ENCODE data around the gene MPZL2. TPM values are rescaled to one million over a fixed set of nuclear protein-coding genes. Genes with fewer than 3 reads are reported as not detected.

Gene MPZL2
- polyA plus RNA-seq, 4 donors = 18.4 to 28.5 (median 21.8) TPM

DNA sequence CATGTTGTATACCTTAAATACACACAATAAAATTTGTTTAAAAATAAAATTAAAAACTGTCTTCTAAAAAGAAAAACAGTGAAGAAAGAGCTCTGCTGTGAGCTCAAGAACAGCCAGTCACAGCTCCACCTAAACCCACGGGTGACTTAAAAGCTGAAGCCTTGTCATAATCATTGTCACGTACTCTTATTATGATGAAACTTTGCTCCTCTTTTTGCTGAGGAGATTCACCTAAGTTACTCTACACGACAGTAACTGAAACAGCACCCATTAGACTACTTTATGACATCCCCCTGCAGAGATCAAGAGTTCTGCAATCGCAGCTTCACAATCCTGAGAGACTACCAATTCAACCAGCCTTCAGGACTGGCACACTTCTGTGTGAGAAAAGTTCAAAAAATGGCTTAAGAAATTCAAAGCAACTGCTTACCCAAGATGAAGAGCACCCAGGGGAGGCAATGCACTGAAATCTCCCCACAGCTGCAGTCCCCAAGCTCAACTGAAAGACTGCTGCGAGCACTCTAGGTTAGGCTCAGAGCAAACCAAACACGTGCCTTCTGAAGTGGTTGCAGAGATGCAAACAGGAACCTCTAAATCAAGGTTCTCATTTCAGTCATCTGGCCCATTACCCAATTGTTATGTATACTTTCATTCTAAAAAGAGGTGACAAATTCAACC lies 39.4 kb downstream of the MPZL2 start, which contains the start of gene JAML:
Gene JAML, minus strand, starts transcription at position 501 of the 678 bp plus-strand sequence. CDS start 10,145 bp downstream, outside the sequence.
- DNase-seq (ENCODE audit: low read depth in 4 of 4, low spot score in 2 of 4) = no peak

DNA sequence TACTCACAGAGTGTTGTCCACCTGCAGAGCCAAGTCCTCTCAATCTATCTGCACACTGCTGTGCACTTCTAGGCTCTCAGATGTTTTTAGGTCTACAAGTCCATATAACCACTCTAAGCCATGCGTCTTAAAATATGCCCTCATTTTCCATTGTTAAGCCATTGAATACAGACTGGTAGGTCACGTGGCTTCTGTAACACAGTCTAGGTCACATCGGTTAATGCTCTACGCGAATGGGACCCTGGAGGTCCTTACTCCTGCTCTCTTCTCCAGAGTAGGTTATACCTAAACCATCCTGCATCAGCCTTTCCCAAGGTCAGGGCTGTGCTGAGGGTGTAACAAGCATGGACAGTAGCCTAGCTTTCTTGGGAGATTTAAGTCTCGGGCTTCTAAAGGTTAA lies 40.1 kb downstream of the MPZL2 start:
- no peak for DNase-seq (ENCODE audit: low read depth in 4 of 4, low spot score in 2 of 4)

DNA sequence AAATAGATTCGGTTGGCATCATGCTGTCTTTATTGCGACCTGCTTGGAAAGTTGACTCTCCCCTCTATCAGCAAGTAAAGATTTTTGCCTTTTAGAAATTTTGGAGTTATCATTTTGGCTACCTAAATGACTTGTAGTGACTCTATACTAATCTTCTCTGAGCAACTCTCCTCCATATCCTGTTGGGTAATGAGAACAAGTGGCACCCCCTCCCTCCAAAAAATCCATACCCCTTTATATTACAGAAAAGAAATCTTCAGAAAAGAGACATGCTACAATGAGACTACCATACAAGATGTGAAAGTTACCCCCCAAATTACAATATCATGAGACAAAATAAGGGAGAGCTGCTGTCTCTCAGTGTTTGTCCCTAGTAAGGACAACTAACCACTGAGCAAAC lies 40.5 kb downstream of the MPZL2 start:
- DNase-seq (ENCODE audit: low read depth in 4 of 4, low spot score in 2 of 4) = no peak

DNA sequence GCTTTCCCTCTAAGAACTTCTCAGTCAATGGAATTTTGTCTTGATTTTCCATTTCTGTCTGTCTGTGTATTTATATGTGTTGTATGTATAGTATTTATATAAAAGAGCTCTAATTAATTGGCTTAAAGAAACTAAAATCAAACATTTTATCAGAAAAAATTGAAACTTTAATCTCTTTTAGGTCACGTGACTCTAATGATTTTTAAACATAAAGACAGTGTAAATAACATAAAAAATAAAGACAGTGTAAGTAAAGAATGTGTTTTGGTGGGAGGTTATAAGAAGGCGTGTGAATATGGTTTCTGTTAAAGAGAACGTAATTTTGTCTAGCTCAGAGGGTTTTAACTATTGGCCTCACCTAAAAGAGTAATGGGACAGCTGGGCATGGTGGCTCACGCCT lies 41.7 kb downstream of the MPZL2 start:
- DNase-seq (ENCODE audit: low read depth in 4 of 4, low spot score in 2 of 4) = no peak

DNA sequence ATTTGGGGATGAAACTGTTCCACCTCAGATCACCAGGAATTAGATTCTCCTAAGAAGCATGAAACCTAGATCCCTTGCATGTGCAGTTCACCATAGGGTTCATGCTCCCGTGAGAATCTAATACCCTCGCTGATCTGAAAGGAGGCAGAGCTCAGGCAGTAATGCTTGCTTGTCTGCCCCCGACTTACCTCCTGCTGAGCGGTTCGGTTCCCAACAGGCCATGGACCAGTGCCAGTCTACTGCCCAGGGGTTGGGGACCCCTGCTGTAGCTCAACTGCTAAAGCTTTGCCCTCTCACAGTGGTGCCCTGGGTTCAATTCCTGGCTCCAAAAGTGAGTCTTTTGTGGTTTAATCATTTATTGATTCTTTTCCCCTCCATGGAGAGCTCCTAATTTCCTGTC lies 42.7 kb downstream of the MPZL2 start:
- no peak for DNase-seq (ENCODE audit: low read depth in 4 of 4, low spot score in 2 of 4)

DNA sequence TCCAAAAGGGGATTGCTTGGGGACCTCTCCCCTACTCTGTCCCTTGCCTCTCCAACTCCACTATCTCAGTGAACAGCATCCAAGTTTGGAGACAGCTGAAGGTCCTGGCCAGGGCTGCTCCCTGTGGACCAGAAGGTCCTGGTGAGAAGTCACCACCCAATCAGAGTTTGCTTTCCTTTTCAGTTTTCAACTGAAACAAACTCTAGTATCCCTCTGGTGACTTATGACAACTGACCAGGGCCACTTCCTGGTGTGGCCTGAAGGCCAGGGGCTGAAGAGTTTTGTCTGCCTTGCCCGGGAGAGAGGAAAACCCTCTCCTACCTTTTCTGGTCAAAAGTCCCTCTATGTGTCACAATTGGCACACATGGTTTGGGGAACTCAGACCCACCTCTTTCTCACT lies 44.4 kb downstream of the MPZL2 start:
- no peak for DNase-seq (ENCODE audit: low read depth in 4 of 4, low spot score in 2 of 4)

DNA sequence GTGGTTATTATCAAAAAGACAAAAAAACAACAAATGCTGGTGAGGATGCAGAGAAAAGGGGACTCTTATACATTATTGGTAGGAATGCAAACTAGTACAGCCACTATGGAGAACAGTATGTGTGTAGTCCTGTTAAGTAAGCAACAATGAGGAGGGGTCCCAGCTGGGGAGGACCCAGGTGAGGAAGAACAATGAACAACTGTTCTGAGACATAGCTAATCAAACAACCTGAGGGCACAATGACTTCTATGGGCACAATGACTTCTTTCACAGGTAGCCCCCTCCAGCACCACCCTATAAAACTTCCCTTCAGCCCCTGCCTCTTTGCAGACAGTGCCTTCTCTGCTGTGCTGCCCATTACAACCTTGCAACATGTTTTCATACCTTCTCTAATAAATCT lies 44.9 kb downstream of the MPZL2 start:
- DNase-seq (ENCODE audit: low read depth in 4 of 4, low spot score in 2 of 4) = no peak

DNA sequence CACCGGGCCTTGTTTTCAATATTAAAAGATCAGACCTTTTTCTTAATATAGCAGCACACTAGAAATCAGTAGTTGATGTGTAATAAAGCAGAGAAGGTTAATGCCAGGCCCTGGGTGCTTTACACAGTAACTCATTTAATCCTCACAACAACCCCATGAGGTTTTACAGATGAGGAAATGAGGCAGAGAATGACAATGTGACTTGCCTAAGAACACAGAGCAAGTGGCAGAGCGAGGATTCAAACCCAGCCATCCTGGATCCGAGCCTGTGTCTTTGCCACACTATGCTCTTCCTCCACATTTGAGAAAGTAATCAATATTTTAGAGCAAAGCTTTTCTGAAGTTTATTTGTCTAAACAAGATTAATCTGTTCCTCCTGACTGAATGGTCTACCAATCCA lies 46.5 kb downstream of the MPZL2 start:
- no peak for DNase-seq (ENCODE audit: low read depth in 4 of 4, low spot score in 2 of 4)

DNA sequence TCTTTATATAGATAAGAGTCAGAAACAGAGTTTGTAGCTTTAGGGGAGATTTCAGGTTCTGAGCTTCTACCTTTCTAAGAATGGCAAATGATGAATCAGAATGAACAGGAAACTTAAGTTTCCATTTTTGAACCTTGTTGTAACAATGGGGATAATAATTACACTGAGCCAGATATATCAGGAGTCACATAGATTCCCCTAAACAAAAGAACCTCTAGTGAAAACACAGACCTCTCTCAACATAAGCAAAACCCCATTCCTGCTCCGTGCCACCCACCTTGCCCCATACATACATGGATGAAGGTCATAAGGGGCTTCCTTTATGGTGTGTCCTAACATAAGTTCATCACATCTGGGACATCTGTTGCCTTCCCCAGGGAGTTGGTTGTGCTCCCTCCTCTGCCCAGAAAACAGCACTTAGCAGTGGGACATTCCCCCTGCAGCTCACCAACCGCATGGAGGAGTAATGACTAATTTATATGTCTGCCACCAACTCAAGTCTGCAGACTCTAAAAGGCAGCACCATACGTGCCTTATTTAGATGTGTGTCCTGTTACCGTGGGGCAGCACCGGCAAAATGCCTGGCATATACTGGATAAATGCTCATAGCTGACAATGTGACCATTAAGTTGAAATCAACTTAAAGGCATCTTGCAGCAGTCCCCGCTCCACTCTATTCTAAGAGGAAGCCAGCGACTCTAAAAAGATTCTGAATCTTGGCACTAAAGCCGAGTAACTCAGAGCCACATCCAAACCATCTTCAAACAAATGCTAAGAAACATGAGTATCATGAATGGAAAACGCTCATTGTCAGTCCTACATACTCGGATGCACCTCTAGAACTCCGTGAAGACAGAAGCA lies 47.2 kb downstream of the MPZL2 start:
- no peak for DNase-seq (ENCODE audit: low read depth in 4 of 4, low spot score in 2 of 4)

DNA sequence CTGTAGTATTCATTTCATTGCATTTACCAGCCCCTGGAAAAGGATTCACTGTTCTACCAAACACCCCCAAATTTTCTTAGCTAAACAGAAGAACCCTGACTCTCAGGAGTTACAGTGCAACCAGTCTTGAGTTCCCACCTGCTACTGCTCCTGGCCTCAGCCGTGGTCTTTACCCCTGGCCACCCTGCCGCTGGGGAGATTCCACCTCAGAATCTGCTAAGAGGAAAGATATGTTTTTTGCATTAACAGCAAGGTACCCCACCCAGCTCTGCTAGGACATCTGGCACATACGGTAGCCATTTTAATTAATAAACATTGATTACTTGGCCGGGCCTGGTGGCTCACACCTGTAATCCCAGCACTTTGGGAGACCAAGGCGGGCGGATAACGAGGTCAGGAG lies 48.3 kb downstream of the MPZL2 start:
- no peak for DNase-seq (ENCODE audit: low read depth in 4 of 4, low spot score in 2 of 4)

DNA sequence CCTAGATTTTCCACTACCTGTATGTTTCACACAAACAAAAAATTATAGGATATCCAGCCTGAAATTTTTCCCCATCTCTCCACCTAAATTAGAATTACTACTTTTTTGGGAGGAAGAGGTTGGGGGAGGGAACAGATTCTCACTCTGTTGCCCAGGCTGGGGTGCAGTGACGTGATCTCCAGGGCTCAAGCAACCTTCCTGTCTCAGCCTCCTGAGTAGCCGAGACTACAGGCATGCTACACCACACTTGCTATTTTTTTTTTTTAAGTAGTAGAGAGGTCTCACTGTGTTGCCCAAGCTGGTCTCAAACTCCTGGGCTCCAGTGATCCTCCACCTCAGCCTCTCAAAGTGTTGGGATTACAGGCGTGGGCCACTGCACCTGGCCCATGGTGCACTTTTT lies 48.8 kb downstream of the MPZL2 start:
- no peak for DNase-seq (ENCODE audit: low read depth in 4 of 4, low spot score in 2 of 4)

DNA sequence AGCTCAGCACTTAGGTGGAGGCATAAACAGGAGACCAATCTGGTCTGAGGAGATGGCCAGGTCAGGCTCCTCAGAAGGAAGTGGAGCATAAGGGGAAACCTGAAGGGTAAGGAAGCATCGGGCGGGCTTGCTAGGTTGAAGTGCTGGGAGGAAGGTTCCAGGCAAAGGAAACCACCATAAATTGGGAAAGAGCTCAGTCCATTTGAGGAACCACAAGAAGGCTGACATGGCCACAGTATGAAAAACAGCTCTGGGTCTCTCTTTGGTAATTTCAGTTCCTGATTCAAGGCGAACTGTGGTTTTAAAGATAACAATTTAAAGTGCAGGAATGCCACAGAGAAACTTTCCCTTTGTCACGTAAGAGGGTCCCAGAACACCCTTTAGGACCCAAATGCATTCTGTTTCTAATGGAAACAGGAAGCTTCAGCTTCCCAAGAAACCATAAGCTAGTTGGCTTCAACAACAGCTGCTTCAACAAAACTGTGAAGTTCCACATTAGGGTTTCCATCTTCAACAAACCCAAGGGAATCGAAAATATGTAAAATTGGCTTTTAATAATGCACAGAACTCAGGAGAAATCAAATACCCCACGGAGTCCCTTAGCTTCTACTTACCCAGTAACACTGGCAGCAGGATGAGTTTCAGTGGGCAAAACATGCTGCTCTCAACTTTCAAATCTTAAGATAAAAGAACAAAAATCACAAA lies 49.7 kb downstream of the MPZL2 start:
- DNase-seq (ENCODE audit: low read depth in 4 of 4, low spot score in 2 of 4) = no peak

DNA sequence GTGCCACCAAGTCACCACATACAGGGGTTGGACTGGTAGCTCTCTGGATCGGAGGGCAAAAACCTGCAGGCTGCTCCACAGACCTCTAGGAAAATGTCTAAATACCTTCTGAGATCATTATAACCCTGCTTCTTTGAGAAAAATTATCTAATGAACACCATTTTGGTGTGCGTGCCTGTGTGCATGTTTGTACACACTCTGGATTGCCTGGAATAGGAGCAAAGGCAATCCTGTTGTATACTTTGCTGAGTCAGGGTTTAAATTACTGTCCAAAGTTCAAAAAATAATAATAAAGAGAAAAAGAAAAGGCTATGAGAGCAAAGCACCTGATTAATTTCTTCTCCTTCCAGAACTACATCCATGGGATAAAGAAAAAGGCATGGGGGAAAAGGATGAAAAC lies 50.3 kb downstream of the MPZL2 start:
- no peak for DNase-seq (ENCODE audit: low read depth in 4 of 4, low spot score in 2 of 4)

DNA sequence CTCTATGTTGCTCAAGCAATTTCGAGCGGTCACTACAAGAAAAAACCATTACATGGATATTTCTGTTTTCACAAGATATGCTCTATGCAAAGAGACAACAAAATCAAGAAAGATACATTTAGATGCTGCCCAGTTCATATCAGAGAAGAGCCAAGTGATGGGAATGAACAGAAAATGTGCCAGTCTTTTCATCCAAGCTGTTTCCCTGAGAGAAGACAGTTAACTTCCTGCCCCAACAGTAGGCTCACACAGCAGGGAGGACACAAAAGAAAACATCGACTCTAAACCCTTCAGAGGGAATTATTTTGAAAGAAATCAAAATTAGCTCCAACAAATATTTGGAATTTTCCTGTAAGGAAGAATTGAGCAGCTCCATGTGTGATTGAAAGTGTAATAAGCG lies 50.9 kb downstream of the MPZL2 start:
- DNase-seq (ENCODE audit: low read depth in 4 of 4, low spot score in 2 of 4) = no peak

DNA sequence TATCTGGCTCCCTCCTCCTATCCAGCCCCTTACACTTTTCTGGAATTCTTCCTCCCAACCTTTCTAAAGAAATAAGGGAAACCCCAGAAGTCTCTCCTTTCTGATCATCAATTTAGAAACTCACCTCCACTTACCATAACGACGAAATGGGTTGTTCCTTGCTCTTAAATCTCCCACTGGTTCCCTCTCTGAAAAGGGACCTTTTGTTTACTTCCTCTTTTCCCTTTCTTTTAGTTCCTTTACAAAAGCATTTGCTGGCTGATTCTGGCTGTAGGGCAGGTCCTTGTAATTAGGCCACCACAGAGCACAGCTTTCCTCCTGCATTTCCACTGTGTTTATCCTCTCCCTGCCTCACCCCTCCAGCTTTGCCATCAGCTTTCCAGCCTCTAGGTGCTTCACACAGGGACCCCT lies 51.3 kb downstream of the MPZL2 start:
- no peak for DNase-seq (ENCODE audit: low read depth in 4 of 4, low spot score in 2 of 4)

DNA sequence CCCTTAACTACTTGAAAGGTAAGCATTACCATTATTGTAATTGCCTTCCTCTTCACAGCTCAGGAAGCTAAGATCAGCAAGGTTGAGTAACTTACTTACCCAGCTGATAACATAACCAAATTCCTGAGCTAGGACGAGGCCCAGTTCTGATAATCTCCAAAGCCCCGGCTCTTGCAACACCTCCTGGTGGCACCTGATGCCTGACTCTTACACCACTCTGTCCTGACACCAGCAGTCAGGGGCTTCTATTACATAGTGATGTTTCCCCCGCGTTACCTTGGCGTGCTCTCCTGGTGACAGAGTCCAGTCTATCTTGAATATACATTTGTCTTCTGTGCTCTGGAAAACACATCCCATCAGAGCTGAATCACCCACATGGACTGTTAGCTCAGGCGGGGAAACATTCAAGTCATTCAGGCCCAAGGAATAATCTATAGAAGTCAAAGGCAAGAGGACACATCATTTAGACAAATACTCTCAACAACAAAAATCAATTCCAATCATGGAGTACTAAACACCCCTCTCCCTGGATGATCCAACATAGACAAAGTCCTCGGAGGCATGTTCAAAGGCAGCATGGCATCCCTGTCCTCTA lies 51.9 kb downstream of the MPZL2 start:
- DNase-seq (ENCODE audit: low read depth in 4 of 4, low spot score in 2 of 4) = no peak

DNA sequence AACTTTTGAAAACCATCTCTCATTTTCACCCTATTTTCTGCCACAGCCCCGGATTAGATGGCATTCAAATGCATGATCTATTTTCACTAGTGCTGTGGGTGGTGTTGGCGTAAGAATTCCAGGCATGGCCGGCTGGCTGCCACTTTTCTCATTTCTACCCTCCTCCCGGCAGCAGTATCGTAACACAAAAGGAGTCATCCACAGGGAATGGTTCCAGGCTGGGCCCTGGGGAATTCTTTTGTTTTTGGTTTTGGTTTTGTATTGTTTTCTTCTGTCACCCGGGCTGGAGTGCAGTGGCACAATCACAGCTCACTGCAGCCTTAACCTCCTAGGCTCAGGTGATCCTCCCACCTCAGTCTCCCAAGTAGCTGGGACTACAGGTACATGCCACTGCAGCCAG lies 53.1 kb downstream of the MPZL2 start:
- DNase-seq (ENCODE audit: low read depth in 4 of 4, low spot score in 2 of 4) = no peak

DNA sequence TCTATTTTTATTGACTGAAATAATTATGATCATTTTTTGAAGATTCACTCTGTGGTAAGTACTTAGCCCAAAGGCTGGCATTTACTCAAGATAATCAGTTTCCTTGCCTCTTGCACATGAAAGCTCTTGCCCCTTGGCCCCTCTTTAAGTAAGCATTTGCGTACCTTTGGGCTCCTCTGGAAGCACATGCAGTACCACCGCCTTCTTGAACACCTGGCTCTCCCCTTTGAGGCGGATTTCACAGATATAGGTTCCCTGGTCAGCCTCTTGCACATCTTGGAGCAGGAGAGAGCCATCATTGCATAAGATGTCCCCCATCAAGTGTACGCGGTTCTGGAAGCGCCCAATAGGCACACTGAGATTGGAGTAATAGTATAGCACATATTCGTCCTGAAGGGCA lies 53.8 kb downstream of the MPZL2 start:
- no peak for DNase-seq (ENCODE audit: low read depth in 4 of 4, low spot score in 2 of 4)

DNA sequence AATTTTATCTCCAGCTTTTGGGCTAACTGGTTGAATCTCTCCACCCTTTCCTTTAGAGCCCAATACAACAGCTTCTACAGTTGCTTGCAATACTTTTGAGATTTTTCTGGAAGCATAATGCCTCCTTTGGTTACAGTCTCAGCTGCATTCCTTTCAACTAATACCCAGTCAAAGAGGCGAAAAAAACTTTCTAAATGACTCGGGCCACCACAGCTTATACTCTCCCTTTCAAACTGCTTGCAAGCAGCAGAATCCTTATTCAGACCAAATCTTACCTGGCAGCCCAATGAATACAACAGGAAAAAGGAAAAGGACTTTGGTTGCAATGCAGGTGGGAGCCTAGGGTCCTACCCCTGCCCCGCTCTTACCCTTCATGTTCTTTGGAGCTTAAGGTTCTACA lies 55.1 kb downstream of the MPZL2 start:
- DNase-seq (ENCODE audit: low read depth in 4 of 4, low spot score in 2 of 4) = no peak

DNA sequence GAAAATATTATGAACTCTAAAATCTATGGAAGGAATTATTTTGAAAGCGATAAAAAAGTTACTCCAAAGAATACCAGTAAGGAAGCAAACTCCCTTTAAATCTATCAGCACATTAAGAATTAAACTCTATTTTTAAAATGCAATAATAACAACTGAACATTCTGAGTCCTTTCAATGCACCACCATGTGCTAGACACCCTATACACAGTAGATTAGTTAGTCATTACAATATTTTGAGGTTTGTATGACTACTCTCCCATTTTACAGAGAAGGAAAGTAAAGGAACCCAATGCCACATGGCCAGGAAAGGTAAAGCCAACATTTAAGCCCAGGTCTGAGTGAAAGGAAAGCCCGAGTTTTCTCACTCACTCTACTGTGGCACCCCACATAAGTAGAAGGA lies 57.0 kb downstream of the MPZL2 start:
- DNase-seq (ENCODE audit: low read depth in 4 of 4, low spot score in 2 of 4) = no peak

DNA sequence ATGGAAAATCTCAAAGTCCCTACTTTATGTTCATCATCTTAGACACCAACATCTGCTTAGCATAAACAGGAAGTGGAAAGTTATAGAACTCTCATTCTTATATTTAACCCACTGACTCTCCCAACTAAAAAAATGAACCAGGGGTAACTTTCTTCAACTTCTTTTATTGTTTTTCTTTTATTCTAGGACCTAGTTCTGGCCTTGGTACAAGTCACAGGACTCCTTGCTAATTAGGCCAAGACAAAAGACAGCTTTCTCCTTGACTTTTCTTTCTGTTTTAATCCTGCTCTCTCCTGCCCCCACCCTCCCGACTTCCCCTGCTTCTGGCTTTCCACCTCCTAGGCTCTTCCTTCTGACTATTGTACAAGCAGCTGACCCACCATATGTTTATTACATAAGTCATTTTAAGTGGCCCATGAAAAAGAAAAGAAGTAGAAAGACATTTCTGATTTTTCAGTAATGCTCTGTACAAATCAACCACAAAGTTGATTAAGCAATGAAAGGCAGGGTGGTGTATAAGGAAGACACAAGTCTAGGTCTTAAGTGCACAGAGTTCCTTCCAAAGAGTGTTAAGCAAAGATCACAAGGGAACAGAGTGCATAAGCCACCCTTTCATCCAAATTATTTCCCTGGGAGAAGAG lies 57.6 kb downstream of the MPZL2 start:
- peak in 1 of 4 donors; percentile 26 for DNase-seq (ENCODE audit: low read depth in 4 of 4, low spot score in 2 of 4)

Measured in left renal cortex interstitium (tissue), 4 donors.